A673 (cell line): ENCODE results near the gene NR1H4.

Experiments used
- EZH2 ChIP-seq: fragments of 200-600 bp; sonication (generic); IDR thresholded peaks from 2 replicates; pipeline ENCODE4 v1.6.1; 2017; ENCODE audit warnings: borderline replicate concordance, low read depth, mild to moderate bottlenecking, mixed read lengths, antibody characterized with exemption, low read length; ENCODE audit not compliant: poor library complexity, severe bottlenecking
- TF ChIP-seq, protein P1 (sequence below): fragments of 300-800, 200-600 bp; sonication (generic); conservative IDR thresholded peaks from 2 replicates; pipeline ENCODE4 v1.5.1; 2017; ENCODE audit warnings: low read depth, mild to moderate bottlenecking, antibody characterized with exemption, low read length, moderate library complexity, mixed read lengths

DNA sequence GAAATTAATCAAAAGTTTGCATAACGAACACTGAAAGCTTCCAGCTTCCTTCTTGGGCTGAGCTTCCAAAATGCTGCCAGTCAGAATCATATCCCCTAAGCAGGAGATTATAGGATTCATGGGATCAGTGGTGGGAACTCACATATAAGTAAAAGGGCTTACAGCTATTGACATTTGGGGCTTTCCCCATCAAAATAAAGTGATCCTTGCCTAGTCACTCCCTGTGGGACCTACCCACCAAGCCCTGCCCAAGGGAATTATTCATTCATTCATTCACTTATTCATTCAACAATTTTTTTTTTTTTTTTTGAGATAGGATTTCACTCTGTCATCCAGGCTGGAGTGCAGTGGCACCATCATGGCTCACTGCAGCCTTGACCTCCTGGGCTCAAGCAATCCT, 47.5 kb upstream of the NR1H4 start:
- TF ChIP-seq, protein P1, sequence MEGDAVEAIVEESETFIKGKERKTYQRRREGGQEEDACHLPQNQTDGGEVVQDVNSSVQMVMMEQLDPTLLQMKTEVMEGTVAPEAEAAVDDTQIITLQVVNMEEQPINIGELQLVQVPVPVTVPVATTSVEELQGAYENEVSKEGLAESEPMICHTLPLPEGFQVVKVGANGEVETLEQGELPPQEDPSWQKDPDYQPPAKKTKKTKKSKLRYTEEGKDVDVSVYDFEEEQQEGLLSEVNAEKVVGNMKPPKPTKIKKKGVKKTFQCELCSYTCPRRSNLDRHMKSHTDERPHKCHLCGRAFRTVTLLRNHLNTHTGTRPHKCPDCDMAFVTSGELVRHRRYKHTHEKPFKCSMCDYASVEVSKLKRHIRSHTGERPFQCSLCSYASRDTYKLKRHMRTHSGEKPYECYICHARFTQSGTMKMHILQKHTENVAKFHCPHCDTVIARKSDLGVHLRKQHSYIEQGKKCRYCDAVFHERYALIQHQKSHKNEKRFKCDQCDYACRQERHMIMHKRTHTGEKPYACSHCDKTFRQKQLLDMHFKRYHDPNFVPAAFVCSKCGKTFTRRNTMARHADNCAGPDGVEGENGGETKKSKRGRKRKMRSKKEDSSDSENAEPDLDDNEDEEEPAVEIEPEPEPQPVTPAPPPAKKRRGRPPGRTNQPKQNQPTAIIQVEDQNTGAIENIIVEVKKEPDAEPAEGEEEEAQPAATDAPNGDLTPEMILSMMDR = no peak
- no peak for TF ChIP-seq EZH2
